Activated CD4-positive, alpha-beta memory T cell treated with anti-CD3 and anti-CD28 coated beads, Interleukin-2, amount 10 ng/mL, durations not matched to agents 7 days and 5 days (primary cell): Measurements from ENCODE around the gene VASH2. TPM values are rescaled to one million over a fixed set of nuclear protein-coding genes. Genes with fewer than 3 reads are reported as not detected.
"Not testable (repeated sequence)": the region's sequence is repeated elsewhere in the genome, so short reads cannot be mapped to it uniquely, and the experiment has no call there.

Experiments used
- CTCF ChIA-PET: fragments of 350-600 bp; sonication (Branson Sonifier 250); formaldehyde crosslinking; loops from one replicate; lab custom pipeline; 2021; ENCODE audit warnings: antibody characterized with exemption, inconsistent platforms; lab: Charles Lee
- POLR2A ChIA-PET: fragments of 350-600 bp; sonication (Branson Sonifier 250); formaldehyde crosslinking; loops from one replicate; lab custom pipeline; 2021; ENCODE audit warnings: antibody characterized with exemption; lab: Charles Lee
- DNase-seq: peaks from one replicate; pipeline ENCODE4 v3.0.0-alpha.2; 2020
- H3K27ac Mint-ChIP-seq: one replicate; pipeline ENCODE4 v1.8.0; 2021; ENCODE audit warnings: mild to moderate bottlenecking, mixed read lengths
- H3K27me3 Mint-ChIP-seq: one replicate; pipeline ENCODE4 v1.8.0; 2021; ENCODE audit warnings: mixed read lengths
- H3K36me3 Mint-ChIP-seq: one replicate; pipeline ENCODE4 v1.8.0; 2021; ENCODE audit warnings: low read depth, mixed read lengths
- H3K4me1 Mint-ChIP-seq: one replicate; pipeline ENCODE4 v1.8.0; 2021; ENCODE audit warnings: mixed read lengths
- H3K4me3 Mint-ChIP-seq: one replicate; pipeline ENCODE4 v1.8.0; 2021; ENCODE audit warnings: mild to moderate bottlenecking, mixed read lengths
- H3K9me3 Mint-ChIP-seq: one replicate; pipeline ENCODE4 v1.8.0; 2021; ENCODE audit warnings: mixed read lengths
- total RNA-seq, 2 experiments: library from RNA; stranded (reverse); gene quantifications; one replicate each; pipeline ENCODE4 v1.2.3, GENCODE V29; 2021

The VASH2 gene
- total RNA-seq, 2 experiments from 2014 or later: 0.23 to 0.48 TPM

DNA sequence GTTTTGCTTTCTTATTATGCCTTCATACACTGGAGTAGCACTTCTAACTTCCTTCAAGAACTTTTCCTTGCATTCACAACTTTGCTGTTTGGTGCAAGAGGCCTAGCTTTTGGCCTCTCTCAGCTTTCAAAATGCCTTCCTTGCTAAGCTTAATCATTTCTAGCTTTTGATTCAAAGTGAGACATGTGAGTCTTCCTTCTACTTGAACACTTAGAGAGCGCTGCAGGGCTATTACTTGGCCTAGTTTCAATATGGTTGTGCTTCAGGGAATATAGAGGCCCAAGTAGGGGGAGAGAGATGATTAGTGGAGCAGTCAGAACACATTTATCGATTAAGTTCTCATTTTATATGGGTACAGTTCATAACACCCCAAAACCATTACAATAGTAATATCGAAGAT, 52.9 kb downstream of the VASH2 start:
- Mint-ChIP-seq H3K36me3 (peaks cover 58% of the 10 kb centered on the region), H3K4me3 (no peak overlapping the region), H3K4me1 (peaks cover 15% of the 10 kb centered on the region), H3K27ac (peak overlapping the region; percentile 22), H3K9me3 (no peaks in the 10 kb centered on the region), H3K27me3 (no peaks in the 10 kb centered on the region)
- CTCF ChIA-PET: interaction anchor here (1.1 to 5.5 kb wide), 5 partner anchors 8 to 547 kb away, joined by 4 to 24 read pairs (median 6); no protein-coding TSS in a partner anchor
- no peak for DNase-seq
- POLR2A ChIA-PET: interaction anchor here (0.6 to 2.1 kb wide), 3 partner anchors 12 to 109 kb away, joined by 3 to 9 read pairs (median 4); partner anchors contain the start of gene ANGEL2

DNA sequence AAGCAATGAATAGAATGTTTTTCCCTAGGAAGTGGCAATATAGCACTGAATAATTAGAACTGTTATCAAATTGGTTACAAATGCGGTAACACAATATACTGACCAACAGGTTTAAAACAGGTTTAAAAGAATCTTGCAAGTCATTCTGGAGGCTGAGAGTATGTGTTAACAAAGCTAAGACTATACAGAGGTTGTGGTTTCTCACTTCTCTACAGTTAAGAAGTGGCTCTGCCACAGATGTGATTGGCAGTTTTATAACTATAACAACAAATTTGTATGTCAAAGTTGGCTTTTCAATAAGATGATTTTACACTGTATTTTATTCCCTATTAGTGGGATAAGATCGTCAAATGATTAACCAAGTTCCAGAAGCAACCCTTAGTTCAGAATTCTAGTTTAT, 58.2 kb downstream of the VASH2 start:
- H3K36me3 Mint-ChIP-seq: peaks cover 78% of the 10 kb centered on the region
- no peak overlapping the region for H3K4me3 Mint-ChIP-seq
- peaks cover 37% of the 10 kb centered on the region for H3K4me1 Mint-ChIP-seq
- ChIA-PET CTCF (no interaction called here), POLR2A (no interaction called here)
- no peak overlapping the region for H3K27ac Mint-ChIP-seq
- no peak for DNase-seq
- no peaks in the 10 kb centered on the region for H3K9me3 Mint-ChIP-seq
- H3K27me3 Mint-ChIP-seq: no peaks in the 10 kb centered on the region

DNA sequence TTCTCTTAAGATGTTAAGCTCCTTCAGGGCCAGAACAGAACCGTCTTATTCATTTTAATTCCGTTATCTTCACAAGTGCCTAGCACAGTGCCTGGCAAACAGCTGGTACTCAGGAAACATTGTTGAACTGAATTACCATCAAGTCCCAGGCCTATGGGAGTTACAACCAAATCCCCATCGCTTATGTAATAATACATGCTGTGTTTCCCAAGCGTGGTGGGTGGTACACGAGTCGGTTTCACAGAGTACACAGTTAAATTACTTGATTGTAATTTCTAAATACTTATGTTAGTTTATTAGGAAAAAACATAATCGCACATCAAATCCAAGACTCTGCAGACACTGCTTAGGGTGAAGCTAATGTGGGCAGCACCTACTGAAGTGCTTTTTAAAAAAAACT, 64.3 kb downstream of the VASH2 start:
- Mint-ChIP-seq H3K4me1 (peaks cover 33% of the 10 kb centered on the region), H3K27me3 (no peaks in the 10 kb centered on the region), H3K9me3 (no peaks in the 10 kb centered on the region), H3K4me3 (peak overlapping the region; percentile 100), H3K27ac (peak overlapping the region; percentile 98), H3K36me3 (peaks cover 34% of the 10 kb centered on the region)
- POLR2A ChIA-PET: interaction anchor here (0.9 to 2.8 kb wide), 6 partner anchors 11 to 223 kb away, joined by 3 to 9 read pairs (median 5); partner anchors contain the start of genes FLVCR1, NSL1 and TATDN3
- CTCF ChIA-PET: interaction anchor here (0.7 to 2.1 kb wide), 5 partner anchors 9 to 558 kb away, joined by 3 to 6 read pairs (median 3); no protein-coding TSS in a partner anchor
- DNase-seq: no peak

DNA sequence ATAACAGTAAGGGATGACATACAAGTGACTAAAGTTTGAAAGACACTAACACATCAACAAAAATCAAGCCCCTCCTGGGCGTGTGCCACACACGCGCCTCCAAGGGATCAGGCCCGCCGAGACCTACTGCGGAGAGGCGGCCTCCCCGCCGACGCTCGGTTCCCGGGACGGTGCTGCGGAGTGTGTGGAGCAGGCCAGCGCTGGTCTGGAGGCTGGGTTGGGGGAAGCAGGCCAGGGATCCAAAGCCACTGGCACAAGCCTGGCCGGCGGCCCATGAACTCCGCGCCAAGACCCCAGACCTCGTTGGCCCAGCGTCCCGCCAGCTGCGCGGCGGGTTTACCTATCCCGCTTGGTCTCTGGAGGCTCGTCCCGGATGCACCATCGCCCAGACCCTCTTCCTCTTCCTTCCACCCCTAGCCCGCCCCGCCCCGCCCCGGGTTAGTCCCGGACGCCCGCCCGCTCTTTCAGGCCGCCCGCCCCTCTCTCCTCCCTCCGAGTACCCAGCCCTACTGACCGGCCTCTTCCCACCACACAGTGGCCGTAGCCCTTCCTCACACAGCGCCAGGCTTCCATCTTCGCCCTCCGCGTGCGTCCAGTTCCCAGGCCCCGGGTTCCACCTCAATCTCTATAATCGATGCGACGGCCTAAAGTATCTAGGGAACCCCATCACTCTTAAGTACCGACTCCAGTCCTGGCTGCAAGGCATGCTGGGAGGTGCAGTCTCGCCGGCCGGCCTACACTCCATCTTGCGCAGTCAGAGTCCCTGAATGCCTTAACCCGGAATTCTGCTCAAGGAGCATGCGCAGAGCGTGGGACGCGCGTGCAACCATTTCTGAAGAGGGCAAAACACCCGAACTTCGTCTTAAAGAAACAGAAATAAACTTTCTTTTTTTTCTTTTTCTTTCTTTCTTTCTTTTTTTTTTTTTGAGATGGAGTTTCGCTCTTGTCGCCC, 65.0 kb downstream of the VASH2 start, which contains the start of gene ANGEL2:
Gene ANGEL2, minus strand, starts transcription at position 769 of the 952 bp plus-strand sequence. Its CDS starts 196 bp downstream, at position 573.
- no peaks in the 10 kb centered on the region for H3K9me3 Mint-ChIP-seq
- ChIA-PET POLR2A (interaction anchor here (0.9 to 2.8 kb wide), 7 partner anchors 12 to 224 kb away, joined by 3 to 9 read pairs (median 5); partner anchors contain the start of genes FLVCR1, NSL1, RPS6KC1 and TATDN3), CTCF (interaction anchor here (1.1 to 2.1 kb wide), 3 partner anchors 10 to 21 kb away, joined by 3 to 6 read pairs (median 6); no protein-coding TSS in a partner anchor)
- H3K27ac Mint-ChIP-seq: peak within 1 kb of the TSS; percentile 98
- H3K27me3 Mint-ChIP-seq: no peaks in the 10 kb centered on the region
- peak within 1 kb of the TSS; percentile 100 for H3K4me3 Mint-ChIP-seq
- H3K36me3 Mint-ChIP-seq: peaks cover 31% of the 10 kb centered on the region
- peak; percentile 96 for DNase-seq
- peaks cover 33% of the 10 kb centered on the region for H3K4me1 Mint-ChIP-seq

DNA sequence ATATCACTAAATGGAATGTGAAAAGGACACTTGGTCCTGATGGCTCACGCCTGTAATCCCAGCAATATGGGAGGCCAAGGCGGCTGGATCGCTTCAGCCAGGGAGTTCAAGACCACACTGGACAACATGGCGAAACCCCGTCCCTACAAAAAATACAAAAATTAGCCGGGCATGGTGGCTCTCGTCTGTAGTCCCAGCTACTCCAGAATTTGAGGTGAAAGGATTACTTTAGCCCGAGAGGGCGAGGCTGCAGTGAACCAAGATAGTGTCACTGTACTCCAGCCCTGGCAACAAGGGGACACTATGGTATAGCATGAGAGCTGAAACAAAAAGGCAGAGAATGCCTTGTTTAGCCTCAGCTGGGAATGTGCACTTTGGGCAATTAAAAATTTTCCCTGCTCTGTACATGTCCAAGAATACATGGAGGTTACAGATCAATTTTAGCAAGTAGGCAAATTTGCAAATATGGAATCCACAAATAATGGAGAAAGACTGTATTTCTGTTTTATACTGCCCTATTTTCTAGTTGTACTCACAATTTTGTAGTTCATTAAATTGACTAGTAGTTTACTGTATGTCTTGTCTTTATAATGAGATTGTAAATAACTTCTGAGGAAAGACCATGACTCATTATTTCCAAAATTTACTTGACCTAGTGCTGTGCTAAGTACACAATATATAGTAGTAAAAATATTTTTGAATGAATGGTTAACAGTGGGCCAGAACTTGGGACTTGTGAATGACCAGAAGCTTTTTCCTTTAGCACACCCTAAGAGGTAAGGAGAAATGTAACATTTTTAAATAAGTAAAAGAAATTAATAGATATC, 67.3 kb downstream of the VASH2 start:
- peaks cover 20% of the 10 kb centered on the region for H3K4me1 Mint-ChIP-seq
- peaks cover 12% of the 10 kb centered on the region for H3K36me3 Mint-ChIP-seq
- peaks cover 8% of the 10 kb centered on the region for H3K27me3 Mint-ChIP-seq
- no peak overlapping the region for H3K27ac Mint-ChIP-seq
- H3K4me3 Mint-ChIP-seq: no peak overlapping the region
- no peak for DNase-seq
- H3K9me3 Mint-ChIP-seq: no peaks in the 10 kb centered on the region
- ChIA-PET POLR2A (no interaction called here), CTCF (no interaction called here)

DNA sequence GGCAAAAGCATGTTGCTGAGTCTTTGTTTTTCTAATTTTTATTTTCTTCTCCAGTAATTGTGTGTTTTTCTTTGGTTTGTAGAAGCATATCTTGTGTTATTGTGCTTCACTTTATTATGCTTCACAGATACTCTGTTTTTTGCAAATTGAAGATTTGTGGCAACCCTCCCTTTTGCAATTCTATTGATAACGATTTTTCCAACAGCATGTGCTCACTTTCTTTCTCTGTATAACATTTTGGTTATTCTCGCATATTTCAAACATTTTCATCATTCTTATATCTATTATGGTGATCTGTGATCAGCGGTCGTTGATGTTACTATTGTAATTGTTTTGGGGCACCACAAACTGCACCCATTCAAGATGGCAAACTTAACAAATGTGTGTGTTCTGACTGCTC, 69.1 kb downstream of the VASH2 start:
- Mint-ChIP-seq H3K36me3 (peaks cover 3% of the 10 kb centered on the region), H3K4me3 (no peak overlapping the region), H3K27me3 (peaks cover 18% of the 10 kb centered on the region), H3K27ac (no peak overlapping the region), H3K4me1 (peaks cover 4% of the 10 kb centered on the region), H3K9me3 (no peaks in the 10 kb centered on the region)
- DNase-seq: no peak
- ChIA-PET CTCF (no interaction called here), POLR2A (no interaction called here)

DNA sequence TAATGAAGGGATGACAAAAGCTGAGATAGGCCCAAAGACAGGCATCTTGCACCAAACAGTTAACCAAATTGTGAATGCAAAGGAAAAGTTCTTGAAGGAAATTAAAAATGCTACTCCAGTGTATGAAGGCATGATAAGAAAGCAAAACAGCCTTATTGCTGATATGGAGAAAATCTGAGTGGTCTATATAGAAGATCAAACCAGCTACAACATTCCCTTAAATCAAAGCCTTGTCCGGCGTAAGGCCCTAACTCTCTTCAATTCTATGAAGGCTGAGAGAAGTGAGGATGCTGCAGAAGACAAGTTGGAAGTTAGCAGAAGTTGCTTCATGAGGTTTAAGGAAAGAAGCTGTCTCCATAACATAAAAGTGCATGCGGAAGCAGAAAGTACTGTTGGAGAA, 69.7 kb downstream of the VASH2 start:
- ChIA-PET POLR2A (no interaction called here), CTCF (interaction anchor here (1.1 kb wide), 1 partner anchor 9 kb away, joined by 3 read pairs; no protein-coding TSS in a partner anchor)
- H3K9me3 Mint-ChIP-seq: no peaks in the 10 kb centered on the region
- H3K27ac Mint-ChIP-seq: no peak overlapping the region
- H3K27me3 Mint-ChIP-seq: peaks cover 22% of the 10 kb centered on the region
- H3K36me3 Mint-ChIP-seq: peaks cover 3% of the 10 kb centered on the region
- DNase-seq: no peak
- H3K4me3 Mint-ChIP-seq: no peak overlapping the region
- H3K4me1 Mint-ChIP-seq: peaks cover 2% of the 10 kb centered on the region

DNA sequence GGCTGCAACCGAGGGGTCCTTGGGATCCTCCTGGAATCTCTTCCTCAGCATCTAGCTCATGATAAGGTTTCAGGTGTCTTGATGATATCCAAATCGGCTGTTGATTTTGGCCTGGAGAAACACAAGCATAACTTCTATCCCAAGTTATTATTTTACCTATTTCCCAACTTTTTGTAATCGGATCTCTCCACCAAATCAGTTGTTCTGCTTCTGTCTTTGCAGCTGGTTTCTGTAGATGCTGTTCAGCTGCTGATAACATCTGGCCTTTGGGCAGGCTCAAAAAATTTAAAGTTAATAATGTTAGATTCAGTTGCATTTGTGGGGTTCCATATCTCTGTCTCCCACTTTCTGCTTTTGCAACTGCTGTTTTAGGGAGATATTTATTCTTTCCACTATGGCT, 76.7 kb downstream of the VASH2 start:
- CTCF ChIA-PET: not testable (repeated sequence)

DNA sequence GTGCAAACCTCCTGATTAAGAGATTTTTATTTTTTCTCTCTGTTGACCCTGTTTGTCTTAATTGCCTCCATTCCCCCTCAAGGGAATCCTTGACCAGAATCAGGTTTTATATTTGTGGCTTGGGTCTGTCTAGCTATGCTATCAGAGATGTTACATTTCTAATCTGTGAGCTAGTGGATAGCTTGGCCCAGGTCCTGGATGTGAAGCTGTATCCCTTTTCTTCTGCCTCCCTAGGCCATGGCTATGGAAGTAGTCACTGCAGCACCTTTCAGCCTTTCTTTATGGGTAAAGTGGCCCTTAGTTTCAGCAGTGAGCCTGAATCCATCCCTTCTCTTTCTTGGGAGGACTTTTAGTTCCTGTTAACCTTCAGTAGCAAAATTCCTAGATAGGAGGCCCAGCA, 82.3 kb downstream of the VASH2 start:
- H3K27me3 Mint-ChIP-seq: peaks cover 54% of the 10 kb centered on the region

More for the DNA sequence above, 76.7 kb downstream of the VASH2 start:
- H3K9me3 Mint-ChIP-seq, H3K4me1 Mint-ChIP-seq, POLR2A ChIA-PET, H3K4me3 Mint-ChIP-seq, DNase-seq, H3K27ac Mint-ChIP-seq, H3K36me3 Mint-ChIP-seq: not testable (repeated sequence)
- H3K27me3 Mint-ChIP-seq: peaks cover 69% of the 10 kb centered on the region

DNA sequence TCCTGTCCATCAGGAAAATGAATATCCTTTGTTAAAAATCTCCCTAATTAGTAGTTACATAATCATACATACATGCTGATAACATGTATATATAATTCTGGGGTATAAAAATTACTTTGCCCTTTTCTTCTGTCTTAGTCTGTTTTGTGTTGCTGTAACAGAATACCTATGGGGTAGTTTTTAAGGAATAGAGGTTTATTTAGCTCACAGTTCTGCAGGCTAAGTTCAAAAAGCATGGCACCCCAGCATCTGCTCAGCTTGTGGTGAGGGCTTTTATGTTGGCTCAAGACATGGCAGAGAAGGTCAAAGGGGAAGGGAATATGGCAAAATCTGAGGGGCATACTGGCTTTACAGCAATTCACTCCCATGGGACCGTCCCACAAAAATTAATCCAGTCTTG, 84.4 kb downstream of the VASH2 start:
- Mint-ChIP-seq H3K27ac (no peak overlapping the region), H3K4me3 (no peak overlapping the region), H3K4me1 (no peaks in the 10 kb centered on the region), H3K36me3 (no peaks in the 10 kb centered on the region), H3K27me3 (peaks cover 41% of the 10 kb centered on the region), H3K9me3 (no peaks in the 10 kb centered on the region)
- CTCF ChIA-PET: no interaction called here
- DNase-seq: no peak
- POLR2A ChIA-PET: no interaction called here

More for the DNA sequence above, 82.3 kb downstream of the VASH2 start:
- CTCF ChIA-PET: no interaction called here
- POLR2A ChIA-PET: interaction anchor here (0.8 kb wide), 1 partner anchor 230 kb away, joined by 3 read pairs; no protein-coding TSS in a partner anchor
- DNase-seq: no peak
- H3K27ac Mint-ChIP-seq: no peak overlapping the region
- no peaks in the 10 kb centered on the region for H3K36me3 Mint-ChIP-seq
- H3K4me3 Mint-ChIP-seq: no peak overlapping the region
- H3K9me3 Mint-ChIP-seq: no peaks in the 10 kb centered on the region
- H3K4me1 Mint-ChIP-seq: no peaks in the 10 kb centered on the region

DNA sequence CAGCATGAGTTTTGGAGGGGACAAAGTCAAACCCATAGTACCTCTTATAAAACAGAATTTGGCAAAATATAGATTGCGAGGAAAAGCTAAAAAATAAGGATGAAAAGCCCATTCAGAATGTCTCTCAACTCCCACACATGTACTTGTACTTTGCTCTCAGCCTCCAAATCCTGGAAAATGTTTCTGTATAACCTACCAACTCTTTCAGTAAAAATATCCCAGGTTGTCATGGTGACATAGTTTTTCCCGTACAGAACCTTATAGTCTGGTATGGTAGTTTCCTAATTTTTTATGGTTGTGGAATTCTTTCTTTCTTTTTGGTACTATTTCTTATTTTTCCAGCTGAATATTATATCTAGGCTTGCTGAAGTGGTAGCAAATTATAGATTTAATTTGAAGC, 85.2 kb downstream of the VASH2 start:
- no peaks in the 10 kb centered on the region for H3K4me1 Mint-ChIP-seq
- H3K36me3 Mint-ChIP-seq: no peaks in the 10 kb centered on the region
- CTCF ChIA-PET: no interaction called here
- no peak for DNase-seq
- POLR2A ChIA-PET: no interaction called here
- H3K27ac Mint-ChIP-seq: no peak overlapping the region
- no peaks in the 10 kb centered on the region for H3K9me3 Mint-ChIP-seq
- no peak overlapping the region for H3K4me3 Mint-ChIP-seq
- H3K27me3 Mint-ChIP-seq: peaks cover 34% of the 10 kb centered on the region
